Esophagus mucosa (tissue), 1 donor: Measurements from ENCODE around the gene ARL15. TPM values are rescaled to one million over a fixed set of nuclear protein-coding genes. Genes with fewer than 3 reads are reported as not detected.

ENCODE experiments used
- ATAC-seq: fragments of 200-7000 bp; cut with Tn5 transposase; one replicate; pipeline ENCODE4 v1.9.1; 2020
- total RNA-seq: library from RNA; stranded (reverse); gene quantifications from one replicate; pipeline ENCODE4 v1.2.4, GENCODE V29; 2023
- donor health status: DM: yes; HTN: yes; CAD: no.

The ARL15 gene
- total RNA-seq, 1 donor from 2014 or later, result 10.1 TPM

DNA sequence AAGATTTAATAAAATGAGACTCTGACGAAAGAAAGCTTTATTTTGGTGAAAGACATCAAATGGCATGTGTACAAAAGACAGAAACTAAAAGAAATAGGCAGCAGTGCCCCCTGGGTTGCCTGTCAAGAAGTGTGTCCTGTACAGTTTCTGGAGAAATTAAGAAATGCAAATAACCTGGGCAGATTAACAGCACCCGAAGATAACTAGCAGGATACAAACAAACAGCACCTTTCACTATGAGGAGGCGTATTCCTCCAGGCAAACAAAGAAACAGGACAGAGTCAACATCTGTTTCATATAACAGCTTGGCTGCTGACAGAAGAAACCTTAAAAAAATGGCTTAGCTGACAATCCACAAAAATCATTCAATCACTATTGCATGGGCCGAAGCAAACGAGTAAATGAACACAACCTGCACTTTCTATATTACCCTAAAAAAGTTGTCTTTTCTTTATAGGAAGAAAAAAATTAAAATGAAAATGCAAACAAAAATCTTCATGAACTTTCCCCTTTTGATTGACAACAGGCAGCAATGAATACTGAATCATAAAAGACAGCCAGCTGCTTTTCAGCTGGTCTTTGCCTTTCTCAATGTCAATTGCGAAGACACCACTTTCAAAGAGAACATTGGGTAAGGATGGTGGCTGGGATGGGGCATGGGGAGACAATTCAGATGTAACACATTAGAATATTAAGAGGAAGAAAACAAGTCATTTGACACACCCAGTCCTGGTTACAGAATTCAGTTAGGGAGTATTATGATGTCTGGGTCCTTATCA lies 162.1 kb downstream of the ARL15 start:
- ATAC-seq, result no peak

DNA sequence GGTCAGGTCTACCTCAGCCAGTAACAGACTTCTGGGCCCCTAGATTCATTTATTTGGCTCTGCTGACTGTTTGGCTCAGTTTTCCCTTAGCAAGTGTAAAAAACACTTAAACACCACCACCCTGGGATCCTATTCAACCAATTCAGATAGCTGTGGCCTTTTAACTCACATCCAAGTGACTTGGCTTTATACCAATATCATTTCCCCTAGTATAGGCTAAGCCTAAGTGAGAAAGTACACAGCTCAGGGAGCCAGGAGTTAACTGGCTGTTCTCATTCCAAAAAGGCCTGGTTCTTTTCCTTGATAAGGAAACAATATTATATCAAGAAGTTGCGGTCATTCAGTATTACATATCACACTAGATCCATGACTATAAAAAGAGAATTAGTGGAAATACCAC lies 163.5 kb downstream of the ARL15 start:
- no peak for ATAC-seq

DNA sequence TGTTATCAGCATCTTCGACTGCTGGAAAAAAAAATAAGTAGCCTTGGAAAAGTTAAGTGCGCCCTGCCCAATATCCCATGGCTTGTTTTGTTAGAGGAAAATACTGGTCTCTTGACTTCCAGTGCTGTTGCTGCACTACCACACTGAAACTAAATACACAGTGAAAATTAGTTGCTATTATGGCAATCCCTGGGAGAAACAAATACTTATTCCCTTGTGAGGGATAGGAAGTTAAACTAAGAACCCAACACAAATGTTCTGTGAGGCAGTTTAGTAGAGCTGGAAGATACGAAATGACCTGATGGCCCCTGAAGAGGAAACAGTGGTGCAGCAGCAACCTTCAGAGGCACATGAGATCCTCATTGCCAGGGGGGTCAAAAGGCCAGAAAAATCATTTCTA lies 164.0 kb downstream of the ARL15 start:
- no peak for ATAC-seq

DNA sequence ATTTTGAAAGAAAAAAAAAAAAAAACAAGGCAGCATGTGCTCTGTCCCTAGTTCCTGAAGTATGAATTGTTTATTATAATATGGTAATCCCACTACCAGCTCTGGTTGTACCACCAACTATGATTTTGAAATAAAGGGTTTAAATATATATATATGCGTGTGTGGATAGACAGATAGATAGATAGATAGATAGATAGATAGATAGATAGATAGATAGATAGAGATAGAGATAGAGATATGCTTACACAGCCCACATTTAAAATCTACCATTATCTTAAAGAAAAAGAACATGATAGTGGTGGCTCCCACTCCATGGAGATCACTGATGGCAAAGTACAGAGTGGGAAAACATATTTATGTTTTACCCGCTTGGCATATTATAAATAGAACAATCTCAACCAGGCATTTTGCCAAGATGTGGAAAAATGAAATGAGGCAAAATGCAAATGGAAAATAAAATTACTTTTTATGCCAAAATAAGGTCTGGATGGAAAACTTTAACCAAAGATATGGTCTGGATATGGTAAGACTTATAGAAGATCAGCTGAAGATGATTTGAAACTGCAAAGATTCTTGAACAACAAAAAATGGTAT lies 170.0 kb downstream of the ARL15 start:
- ATAC-seq, result no peak

DNA sequence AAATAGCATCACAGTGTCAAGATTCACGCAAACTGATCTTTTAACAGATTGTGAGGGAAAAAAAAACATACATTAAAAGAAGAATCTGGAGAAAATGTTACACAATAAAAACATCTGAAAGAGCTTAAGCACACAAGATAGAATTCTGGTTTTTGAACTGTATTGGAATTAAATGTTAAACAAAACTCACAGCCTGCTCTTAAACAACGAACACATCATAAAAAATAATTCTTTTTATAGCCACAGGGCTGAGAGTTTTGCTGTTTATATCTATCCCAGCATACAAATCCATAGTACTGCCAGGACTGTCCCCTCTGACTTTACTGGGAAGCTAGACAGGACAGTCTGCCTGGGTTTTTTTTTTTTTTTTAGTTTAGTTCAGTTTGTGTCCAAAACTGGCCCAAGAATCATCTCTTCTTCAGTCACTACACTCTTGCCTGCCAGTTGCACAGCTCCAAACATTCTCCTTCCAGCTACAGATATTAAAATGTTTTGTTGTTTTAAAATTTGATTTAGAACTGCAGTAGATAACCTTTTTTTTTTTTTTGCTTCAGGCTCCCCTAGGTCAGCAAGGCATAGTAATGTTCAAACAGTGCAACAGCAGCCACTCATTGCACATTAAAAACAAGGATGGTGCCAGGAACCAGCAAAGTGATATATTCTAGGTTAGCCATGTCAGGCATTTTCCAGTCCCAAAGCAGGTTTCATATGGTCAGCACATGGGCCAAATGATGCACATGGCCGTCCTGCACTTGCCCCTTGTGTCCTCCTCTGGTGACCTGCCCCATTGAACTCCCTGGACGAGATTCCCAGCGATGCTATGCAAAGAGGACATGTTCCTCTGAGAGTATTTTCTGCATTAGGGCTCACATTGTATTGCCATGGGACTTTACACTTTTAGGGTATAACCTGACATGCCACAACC lies 173.6 kb downstream of the ARL15 start:
- no peak for ATAC-seq

DNA sequence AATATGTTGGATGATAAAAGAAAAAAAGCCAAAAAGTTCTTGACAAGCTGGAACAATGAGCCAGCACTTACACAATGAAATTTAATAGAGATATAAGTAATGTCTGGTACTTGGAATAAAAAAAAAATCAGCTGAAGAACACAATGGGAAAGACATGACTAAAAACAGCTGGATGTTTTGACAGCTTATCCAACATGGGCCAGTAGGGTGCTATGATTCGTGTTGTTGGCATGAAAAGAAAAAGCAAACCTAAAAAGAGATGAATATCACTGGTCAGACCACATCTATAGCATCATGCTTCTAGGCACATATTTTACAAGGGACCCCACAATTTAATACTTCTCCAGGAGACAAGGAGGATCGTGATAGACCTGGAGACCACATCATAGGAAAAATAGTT lies 175.3 kb downstream of the ARL15 start:
- no peak for ATAC-seq

DNA sequence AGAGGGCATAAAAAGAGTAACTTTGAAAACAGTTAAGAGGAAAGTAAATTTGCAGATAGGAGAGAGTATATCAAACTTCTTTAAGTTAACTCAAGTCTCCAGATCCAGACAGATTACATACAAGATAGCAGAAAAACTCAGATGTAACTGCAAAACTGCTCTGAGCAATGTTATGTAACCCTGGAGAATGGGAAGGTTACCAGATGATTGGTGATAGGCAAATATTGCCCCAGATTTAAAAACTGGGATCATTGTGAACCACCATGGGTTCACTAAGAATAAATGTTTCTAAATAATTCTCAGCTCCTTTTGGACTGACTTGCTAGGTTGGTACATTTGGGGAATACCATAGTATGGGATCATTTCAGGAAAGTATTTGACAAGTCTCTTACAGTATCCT lies 176.5 kb downstream of the ARL15 start:
- ATAC-seq, result no peak

DNA sequence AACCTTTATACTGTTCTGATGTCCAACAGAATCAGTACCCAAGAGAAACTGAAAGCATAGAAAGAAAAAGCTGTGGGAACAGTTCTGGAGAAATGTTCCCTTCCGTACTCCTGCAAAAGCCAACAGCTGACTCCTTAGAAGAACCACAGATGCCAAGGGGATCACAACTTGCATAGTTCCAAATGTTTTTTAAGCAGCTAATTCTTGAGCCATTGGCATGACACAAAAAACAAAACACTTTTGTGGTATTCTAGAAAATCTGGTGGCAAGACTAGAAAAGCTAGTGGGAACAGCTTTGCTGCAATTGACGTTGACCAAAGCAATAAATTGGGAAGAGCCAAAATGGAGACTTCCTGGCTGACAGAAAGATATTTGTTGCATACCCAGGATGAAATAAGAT lies 189.9 kb downstream of the ARL15 start:
- ATAC-seq, result no peak

DNA sequence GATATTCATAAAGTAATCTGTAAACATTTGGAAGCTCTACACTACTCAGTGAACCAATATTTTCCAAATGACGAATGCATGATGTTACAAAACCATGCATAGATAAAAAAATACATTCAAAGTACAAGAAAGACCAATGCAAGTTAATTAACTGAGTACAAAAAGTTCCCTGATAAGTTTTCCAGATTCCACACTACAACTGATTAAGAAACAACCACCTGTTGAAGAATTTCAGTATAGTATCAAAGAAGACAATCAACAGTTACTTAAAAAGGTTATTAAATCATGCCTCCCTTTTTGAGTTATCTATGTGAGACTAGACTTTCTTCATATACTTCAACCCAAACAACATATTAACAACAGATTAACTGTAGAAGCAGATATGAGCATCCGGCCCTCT lies 192.4 kb downstream of the ARL15 start:
- ATAC-seq, result no peak

DNA sequence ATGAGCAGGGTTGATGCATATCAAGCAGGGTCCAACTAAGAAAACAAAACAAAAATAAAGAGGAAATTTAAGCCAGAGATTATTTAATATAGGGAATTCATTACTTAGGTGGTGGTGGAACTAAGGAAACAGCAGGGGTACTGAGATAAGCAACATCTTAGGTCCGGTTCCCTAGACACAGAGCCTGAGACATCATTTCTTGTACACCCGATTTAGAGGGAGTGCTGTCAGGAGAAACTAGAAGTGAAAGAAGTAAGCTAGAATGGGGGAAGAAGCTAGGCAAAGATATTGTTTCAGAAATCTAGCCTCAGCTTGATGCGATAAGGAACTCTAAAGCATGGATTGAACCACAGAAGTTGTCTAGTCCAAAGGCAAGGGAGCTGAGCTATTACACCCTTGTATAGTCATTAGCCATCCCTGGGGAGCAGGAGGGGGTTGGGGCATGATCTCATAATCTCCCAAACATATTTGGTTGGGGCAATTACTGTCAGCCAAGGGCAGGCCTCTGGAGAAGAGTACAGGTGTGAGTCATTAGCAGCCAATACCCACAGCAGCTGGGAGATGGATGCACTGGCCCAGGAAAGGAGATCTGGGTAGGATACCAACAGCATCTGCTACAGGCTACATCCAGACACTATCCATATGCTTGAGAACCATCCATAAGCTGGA lies 194.5 kb downstream of the ARL15 start:
- no peak for ATAC-seq

DNA sequence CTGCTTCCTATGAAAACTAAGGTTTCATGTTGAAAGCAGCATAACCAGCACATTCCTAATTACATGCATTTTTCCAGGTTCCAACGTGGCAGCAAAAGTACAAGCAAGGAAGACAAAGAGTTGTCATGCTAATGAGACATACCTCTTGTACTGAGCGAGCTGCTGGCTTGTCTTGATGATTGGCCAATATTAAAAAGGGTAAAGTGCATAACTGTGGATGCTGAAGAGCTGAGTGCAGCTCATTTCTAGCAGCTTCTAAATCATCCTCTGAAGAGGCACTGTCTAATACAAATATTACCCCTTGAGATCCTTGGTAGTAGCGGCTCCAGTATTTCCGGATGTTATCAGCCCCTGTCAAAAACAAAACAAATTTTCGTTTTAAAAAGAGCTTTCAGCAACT lies 197.3 kb downstream of the ARL15 start:
- ATAC-seq, result no peak

DNA sequence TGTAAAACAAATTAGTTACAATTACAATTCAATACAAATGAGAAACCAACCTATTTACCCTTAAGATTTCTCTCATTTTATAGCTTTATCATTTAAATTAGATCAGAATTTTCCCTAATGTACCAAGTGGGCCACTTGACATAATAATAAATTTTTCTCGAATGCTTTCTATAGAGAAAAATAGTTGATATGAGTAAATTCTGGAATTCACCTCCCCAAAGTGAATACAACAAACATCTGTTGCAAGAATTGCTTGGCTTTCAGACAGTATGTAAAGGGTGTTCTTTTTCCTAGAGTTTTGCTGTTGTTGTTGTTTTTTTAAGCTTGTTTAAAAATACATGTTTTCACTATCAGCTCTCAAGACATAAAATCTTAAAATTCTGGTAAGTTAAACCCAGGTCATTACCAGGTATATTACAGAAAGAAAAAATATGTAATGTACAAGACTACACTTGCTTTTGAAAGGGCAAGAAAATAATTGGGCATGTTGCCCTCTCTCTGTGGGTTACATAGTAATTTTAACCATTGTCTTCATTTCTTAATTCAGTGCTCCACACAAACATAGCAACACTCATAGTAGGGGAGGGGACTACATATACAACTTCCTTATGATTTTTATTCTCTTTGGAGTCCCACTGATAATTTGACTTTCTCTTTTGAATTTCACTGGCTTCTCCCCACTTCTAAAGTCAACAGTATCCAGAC lies 200.6 kb downstream of the ARL15 start:
- no peak for ATAC-seq

DNA sequence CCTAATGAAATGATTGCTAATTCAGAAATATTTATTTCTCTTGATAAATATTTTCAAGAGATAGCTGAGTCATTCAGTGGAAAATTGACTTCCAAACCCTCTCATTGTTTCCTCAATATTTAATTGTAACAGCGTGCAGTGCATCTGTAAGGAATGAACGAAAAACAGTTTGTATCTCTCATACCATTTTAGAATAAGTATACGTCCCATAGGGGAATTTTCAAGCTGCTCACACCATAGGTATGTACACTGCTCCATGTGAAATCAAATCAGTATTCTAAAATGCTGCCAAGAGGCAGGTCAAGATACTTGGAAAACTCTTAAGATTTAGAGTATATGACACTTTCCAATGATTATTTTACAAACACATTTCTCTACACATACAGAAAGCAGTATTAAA lies 202.2 kb downstream of the ARL15 start:
- ATAC-seq, result no peak

DNA sequence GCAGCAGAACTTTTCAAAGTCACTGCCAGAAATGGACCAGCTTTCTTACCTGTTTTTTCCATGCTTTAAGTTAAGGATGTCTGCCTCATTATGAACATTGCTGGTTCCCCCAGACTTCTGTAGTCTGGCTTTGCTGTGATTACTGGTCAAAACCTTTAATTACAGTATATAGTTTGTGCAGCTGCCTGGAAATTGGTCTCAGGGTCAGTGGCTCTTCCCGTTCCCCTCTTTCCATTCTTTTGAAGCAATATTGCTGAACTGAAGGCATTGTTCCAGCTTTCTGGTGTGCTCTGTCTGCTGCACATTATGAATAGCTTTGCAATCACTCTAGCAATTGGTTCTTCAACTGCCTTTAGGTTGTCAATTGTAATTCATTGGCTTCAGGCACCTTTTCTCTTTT lies 206.5 kb downstream of the ARL15 start:
- no peak for ATAC-seq

DNA sequence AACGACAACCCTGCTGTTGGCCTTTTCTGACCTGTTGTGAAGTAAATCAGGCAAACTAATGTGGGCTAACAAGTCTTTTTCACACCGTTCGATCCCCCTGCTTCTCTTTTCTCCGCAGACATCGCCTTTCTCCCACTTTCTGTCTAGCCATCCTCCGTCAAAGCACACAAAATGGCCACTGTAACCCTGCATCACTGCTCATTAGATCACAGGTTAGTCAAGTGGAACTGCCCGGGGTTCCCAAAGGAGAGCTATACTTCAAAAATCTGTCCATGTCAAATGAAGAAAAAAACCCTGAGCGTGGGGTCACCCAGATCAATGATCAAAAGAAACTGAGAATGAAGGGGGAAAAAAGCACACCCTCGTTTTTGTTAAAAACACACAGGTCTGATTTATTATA lies 212.1 kb downstream of the ARL15 start:
- no peak for ATAC-seq

DNA sequence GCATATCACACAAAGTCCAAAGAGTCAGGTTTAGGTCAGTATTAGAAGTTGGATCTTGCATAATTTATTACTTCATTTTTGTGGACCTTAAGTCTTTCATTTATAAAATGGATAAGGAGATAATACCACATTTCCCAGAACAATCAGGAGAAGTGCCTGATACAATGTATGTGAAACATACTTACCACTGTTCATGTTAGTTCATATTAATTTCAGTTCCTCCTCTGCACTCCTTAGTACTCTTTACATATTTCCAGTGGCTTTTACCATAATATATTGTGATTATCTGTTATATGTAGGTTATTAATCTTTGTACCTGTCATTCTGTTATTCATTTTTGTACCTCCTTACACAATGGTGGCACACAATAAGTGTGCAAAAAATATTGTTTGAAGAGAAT lies 214.4 kb downstream of the ARL15 start:
- ATAC-seq, result no peak

DNA sequence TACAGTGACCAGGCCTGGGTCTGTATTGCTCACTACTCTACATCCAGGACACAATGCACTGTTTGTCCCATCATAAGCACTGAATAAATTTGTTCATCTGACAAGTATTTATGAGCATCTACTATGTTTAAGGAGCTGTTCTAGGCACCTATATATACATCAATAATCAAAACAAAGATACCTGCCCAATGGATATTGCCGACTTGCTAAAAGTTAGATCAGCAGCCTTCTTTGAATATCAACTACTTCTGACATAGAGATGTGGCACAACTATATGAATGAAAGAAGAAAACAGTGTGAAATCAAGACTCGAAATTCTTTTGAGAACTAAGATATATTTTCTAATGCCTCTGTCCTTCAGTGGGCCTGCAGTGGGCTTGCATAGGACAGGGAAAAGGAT lies 215.7 kb downstream of the ARL15 start:
- no peak for ATAC-seq

DNA sequence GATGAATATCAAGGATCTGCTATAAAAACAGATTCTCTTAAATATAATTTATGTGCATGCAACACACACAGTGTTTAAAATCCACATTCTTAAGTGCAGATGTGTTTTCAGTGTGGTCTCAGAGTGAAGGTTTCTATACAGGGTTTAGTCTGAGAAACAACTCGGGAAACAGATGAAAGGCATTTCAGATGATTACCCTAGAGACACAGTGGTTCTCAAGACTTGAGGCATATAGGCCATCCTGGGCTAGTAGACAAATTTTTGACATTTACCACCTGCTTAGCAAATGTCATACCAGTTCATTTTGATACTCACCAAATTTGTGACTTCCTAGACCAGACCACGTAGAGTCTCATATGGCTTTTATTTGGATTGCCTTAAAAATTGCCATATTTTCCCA lies 216.5 kb downstream of the ARL15 start:
- no peak for ATAC-seq

DNA sequence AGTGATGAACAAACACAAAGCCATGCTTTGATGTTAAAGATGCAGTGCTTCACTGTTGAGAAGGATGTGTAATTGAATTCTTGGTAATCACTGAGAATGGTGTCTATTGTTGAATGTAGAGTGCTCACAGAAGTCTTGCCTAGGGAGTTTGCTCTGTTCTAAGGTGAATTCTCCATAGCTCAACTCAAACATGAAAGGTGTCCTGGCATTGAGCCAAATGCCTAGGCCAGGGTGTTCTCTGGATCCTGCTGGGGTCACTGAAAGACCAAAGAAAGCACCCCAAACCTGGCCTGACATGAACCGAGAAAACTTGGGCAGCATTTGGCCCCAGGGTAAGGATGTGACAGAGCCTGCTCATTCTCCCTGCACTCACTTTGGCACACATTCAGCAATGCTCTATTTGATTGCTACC lies 217.3 kb downstream of the ARL15 start:
- peak; percentile 70 for ATAC-seq

DNA sequence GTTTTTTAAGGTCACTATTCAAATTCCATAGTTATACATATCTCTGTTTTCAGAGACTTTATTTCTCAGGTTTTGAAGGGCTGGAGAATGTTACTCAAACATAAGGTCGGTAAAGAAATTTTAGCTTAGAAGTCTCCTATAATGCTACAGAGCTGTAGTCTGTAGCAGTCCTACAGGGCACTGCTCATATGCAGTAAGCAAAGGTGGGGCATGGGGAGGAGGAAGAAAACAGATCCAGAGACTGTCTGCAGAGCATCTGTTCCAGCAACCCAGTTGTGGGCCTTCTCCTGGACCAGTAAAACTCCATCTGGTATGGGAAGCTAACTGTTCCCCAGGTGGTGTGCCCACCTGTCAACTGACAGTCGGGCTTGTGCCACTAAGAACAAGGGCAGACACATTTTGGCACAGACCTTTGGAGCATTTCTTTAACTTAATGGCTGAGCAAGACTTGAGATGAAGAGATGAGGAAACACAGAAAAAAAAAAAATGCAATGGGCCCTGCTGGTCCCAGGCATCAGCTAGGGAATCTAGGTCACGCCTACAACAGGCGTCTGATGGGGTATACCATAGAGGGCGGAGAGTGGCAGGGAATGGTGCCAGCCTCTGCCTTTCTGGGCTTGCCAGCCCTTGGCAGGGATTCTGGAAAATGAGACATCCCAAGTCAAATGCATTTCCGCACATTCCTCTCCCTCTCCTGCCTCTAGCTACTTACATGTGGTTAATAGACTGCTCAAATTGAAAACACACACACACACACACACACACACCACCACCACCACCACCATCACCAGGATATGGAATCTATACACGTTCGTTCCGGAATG lies 218.9 kb downstream of the ARL15 start:
- peak; percentile 75 for ATAC-seq

DNA sequence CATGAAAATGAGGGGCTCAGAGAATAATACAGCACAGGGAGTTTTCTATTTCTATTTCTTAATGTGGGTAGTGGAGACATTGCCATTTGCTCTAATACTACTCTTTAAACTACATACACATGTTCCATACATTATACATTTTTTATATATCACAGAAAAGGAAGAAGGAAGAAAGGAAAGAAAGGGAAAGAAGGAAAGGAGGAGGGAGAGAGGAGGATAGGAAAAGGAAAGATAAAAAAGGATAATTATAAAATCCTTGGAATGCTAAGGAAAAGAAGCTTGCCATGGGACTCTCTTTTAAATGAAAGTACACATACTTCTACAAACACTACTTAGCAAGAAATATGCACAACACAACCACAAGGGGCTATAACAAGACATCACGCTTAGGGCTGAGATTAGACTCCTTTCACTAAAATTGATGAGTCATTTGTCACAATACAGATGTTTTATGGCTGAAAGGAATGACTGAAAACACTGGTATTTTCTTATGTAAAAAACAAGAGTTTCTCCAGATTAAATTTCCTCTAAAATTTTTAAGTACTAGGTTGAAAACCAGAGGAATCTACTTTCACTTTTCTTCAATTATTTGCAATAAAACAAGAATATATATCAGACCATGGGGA lies 219.8 kb downstream of the ARL15 start:
- ATAC-seq, result no peak
